ENCODE measurements around the gene MAPK10. TPM values are rescaled to one million over a fixed set of nuclear protein-coding genes. Genes with fewer than 3 reads are reported as not detected.

Gene MAPK10
- total RNA-seq, 1 experiment from 2014 or later = 6.8 TPM

GRCh38 chr4:86101410-86101809 lies 258.4 kb downstream of the MAPK10 start:
- no peaks in the 10 kb centered on the region for H3K9me3 ChIP-seq (ENCODE audit: low read depth, low read length, poor library complexity, severe bottlenecking)
- intact Hi-C loops (cut with micrococcal nuclease; ENCODE audit: unreplicated experiment) = no loop called here
- no peaks in the 10 kb centered on the region for H3K4me1 ChIP-seq (ENCODE audit: insufficient read depth, low read length, poor library complexity, severe bottlenecking)
- H3K4me3 ChIP-seq (ENCODE audit: low read depth, low read length, poor library complexity, severe bottlenecking) = no peak overlapping the region
- no peaks in the 10 kb centered on the region for H3K27me3 ChIP-seq (replicated peaks; ENCODE audit: insufficient read depth, low read depth, low read length, poor library complexity)
- no peak for TF ChIP-seq EZH2 (IDR thresholded peaks at IDR 0.05; ENCODE audit: borderline replicate concordance, low read depth, low read length, poor library complexity, severe bottlenecking)
- no peak for TF ChIP-seq CTCF (conservative IDR thresholded peaks at IDR 0.05; ENCODE audit: low read depth, low read length)
- BruUV-seq (replicated peaks) = no TSS peak
- CTCF ChIA-PET = no interaction called here
- no peaks in the 10 kb centered on the region for H3K36me3 ChIP-seq (ENCODE audit: insufficient read depth, low read length, poor library complexity, severe bottlenecking)
- H3K27ac ChIP-seq (ENCODE audit: low read depth, low read length, poor library complexity, severe bottlenecking) = no peak overlapping the region
- POLR2A ChIA-PET (ENCODE audit: low non-redundant PET) = no interaction called here
- no peak for DNase-seq (ENCODE audit: low spot score)

- TF ChIP-seq CTCF (conservative IDR thresholded peaks at IDR 0.05; ENCODE audit: low read depth, low read length) (no peak), EZH2 (IDR thresholded peaks at IDR 0.05; ENCODE audit: borderline replicate concordance, low read depth, low read length, poor library complexity, severe bottlenecking) (no peak)
- no peaks in the 10 kb centered on the region for H3K36me3 ChIP-seq (ENCODE audit: insufficient read depth, low read length, poor library complexity, severe bottlenecking)
- CTCF ChIA-PET = no interaction called here
- intact Hi-C loops (cut with micrococcal nuclease; ENCODE audit: unreplicated experiment) = no loop called here
- no peak for DNase-seq (ENCODE audit: low spot score)
- POLR2A ChIA-PET (ENCODE audit: low non-redundant PET) = no interaction called here
- H3K9me3 ChIP-seq (ENCODE audit: low read depth, low read length, poor library complexity, severe bottlenecking) = no peaks in the 10 kb centered on the region
- H3K27ac ChIP-seq (ENCODE audit: low read depth, low read length, poor library complexity, severe bottlenecking) = no peak overlapping the region
- H3K27me3 ChIP-seq (replicated peaks; ENCODE audit: insufficient read depth, low read depth, low read length, poor library complexity) = no peaks in the 10 kb centered on the region
- BruUV-seq (replicated peaks) = no TSS peak
- H3K4me1 ChIP-seq (ENCODE audit: insufficient read depth, low read length, poor library complexity, severe bottlenecking) = no peaks in the 10 kb centered on the region
- no peak overlapping the region for H3K4me3 ChIP-seq (ENCODE audit: low read depth, low read length, poor library complexity, severe bottlenecking)
These were observed 259.2 kb downstream of the MAPK10 start for GRCh38 chr4:86100539-86101215.

- Histone ChIP-seq H3K9me3 (ENCODE audit: low read depth, low read length, poor library complexity, severe bottlenecking) (no peaks in the 10 kb centered on the region), H3K27ac (ENCODE audit: low read depth, low read length, poor library complexity, severe bottlenecking) (no peak overlapping the region), H3K4me3 (ENCODE audit: low read depth, low read length, poor library complexity, severe bottlenecking) (no peak overlapping the region), H3K36me3 (ENCODE audit: insufficient read depth, low read length, poor library complexity, severe bottlenecking) (no peaks in the 10 kb centered on the region), H3K27me3 (replicated peaks; ENCODE audit: insufficient read depth, low read depth, low read length, poor library complexity) (no peaks in the 10 kb centered on the region), H3K4me1 (ENCODE audit: insufficient read depth, low read length, poor library complexity, severe bottlenecking) (no peaks in the 10 kb centered on the region)
- no TSS peak for BruUV-seq (replicated peaks)
- CTCF ChIA-PET = no interaction called here
- DNase-seq (ENCODE audit: low spot score) = no peak
- POLR2A ChIA-PET (ENCODE audit: low non-redundant PET) = no interaction called here
- TF ChIP-seq CTCF (conservative IDR thresholded peaks at IDR 0.05; ENCODE audit: low read depth, low read length) = no peak
- TF ChIP-seq EZH2 (IDR thresholded peaks at IDR 0.05; ENCODE audit: borderline replicate concordance, low read depth, low read length, poor library complexity, severe bottlenecking) = no peak
- intact Hi-C loops (cut with micrococcal nuclease; ENCODE audit: unreplicated experiment) = no loop called here
These were observed 260.5 kb downstream of the MAPK10 start for GRCh38 chr4:86099348-86099747.
